H1 (cell line): ENCODE measurements around the gene NEB. TPM values are rescaled to one million over a fixed set of nuclear protein-coding genes. Genes with fewer than 3 reads are reported as not detected.

Source experiments
- CTCF ChIA-PET: fragments of 300-600 bp; sonication (Branson Sonifier 250); formaldehyde crosslinking; loops from one replicate; lab custom pipeline; 2021; ENCODE audit not compliant: partially characterized antibody; lab: Charles Lee
- POLR2A ChIA-PET: fragments of 300-600 bp; sonication (Branson Sonifier 250); formaldehyde crosslinking; loops from one replicate; lab custom pipeline; 2021; ENCODE audit warnings: inconsistent platforms; ENCODE audit not compliant: partially characterized antibody; lab: Charles Lee
- DNase-seq, 2 experiments: peaks; one replicate each; pipeline versions ENCODE4 v3.0.0 to v3.0.0-alpha.2; 2010 to 2022; ENCODE audit warnings: low spot score in 2 of 2, low read depth in 1 of 2, mixed read lengths in 1 of 2
- FAIRE-seq: peaks from 2 replicates; lab custom pipeline; 2011; peaks lifted over from hg19 to GRCh38; lab: Jason Lieb, UNC
- H2AFZ ChIP-seq: 2 replicates; pipeline ENCODE4 v1.8.1; 2012; ENCODE audit warnings: low read length, inconsistent platforms
- H2AK5ac ChIP-seq: 2 replicates; pipeline ENCODE4 v1.6.1; 2013; ENCODE audit warnings: low read depth, low read length
- H2BK120ac ChIP-seq: replicated peaks from 2 replicates; pipeline ENCODE3; 2013; ENCODE audit warnings: low read depth, low read length, inconsistent platforms
- H2BK12ac ChIP-seq: 2 replicates; pipeline ENCODE4 v1.6.1; 2013; ENCODE audit warnings: low read depth, low read length
- H2BK15ac ChIP-seq: 2 replicates; pipeline ENCODE4 v1.6.1; 2013; ENCODE audit warnings: low read length
- H2BK20ac ChIP-seq: 2 replicates; pipeline ENCODE4 v1.6.1; 2013; ENCODE audit warnings: low read length
- H2BK5ac ChIP-seq: 2 replicates; pipeline ENCODE4 v1.6.1; 2013; ENCODE audit warnings: low read depth, low read length
- H3K14ac ChIP-seq: 2 replicates; pipeline ENCODE4 v1.6.1; 2013; ENCODE audit warnings: inconsistent platforms; ENCODE audit not compliant: insufficient read length
- H3K18ac ChIP-seq: 2 replicates; pipeline ENCODE4 v1.6.1; 2013; ENCODE audit warnings: low read length; ENCODE audit errors: extremely low read depth
- H3K23ac ChIP-seq: 2 replicates; pipeline ENCODE4 v1.6.1; 2013; ENCODE audit warnings: inconsistent platforms; ENCODE audit not compliant: insufficient read length
- H3K23me2 ChIP-seq: 2 replicates; pipeline ENCODE4 v1.6.1; 2013; ENCODE audit warnings: low read depth, low read length
- H3K27ac ChIP-seq: 2 replicates; pipeline ENCODE4 v1.6.1; 2011; ENCODE audit warnings: low read depth, low read length, inconsistent platforms
- H3K27me3 ChIP-seq, 4 experiments: replicated peaks in 1 of 4; 1 replicate in 1 of 4; 2 replicates in 3 of 4; pipeline versions ENCODE4 v1.6.1 to v1.8.1; 2011 to 2013; ENCODE audit warnings: low read length in 3 of 4, mild to moderate bottlenecking in 3 of 4, inconsistent platforms in 2 of 4, mixed read lengths in 2 of 4, moderate library complexity in 1 of 4; ENCODE audit not compliant: control insufficient read depth in 3 of 4, insufficient read depth in 3 of 4; ENCODE audit errors: extremely low read depth in 1 of 4
- H3K36me3 ChIP-seq, 4 experiments: 2 replicates each; pipeline versions ENCODE4 v1.6.1 to v1.8.1; 2011 to 2013; ENCODE audit warnings: mild to moderate bottlenecking in 4 of 4, low read length in 3 of 4, moderate library complexity in 2 of 4, control low read depth in 1 of 4, inconsistent platforms in 1 of 4; ENCODE audit not compliant: insufficient read depth in 4 of 4, control insufficient read depth in 2 of 4
- H3K4ac ChIP-seq: replicated peaks from 2 replicates; pipeline ENCODE3; 2013; ENCODE audit warnings: low read length, low read depth, mixed read lengths, inconsistent platforms; ENCODE audit not compliant: insufficient read length
- H3K4me1 ChIP-seq, 4 experiments: replicated peaks in 1 of 4; 1 replicate in 1 of 4; 2 replicates in 3 of 4; pipeline versions ENCODE4 v1.6.1 to v1.8.1; 2011 to 2013; ENCODE audit warnings: low read length in 3 of 4, inconsistent platforms in 2 of 4, mixed read lengths in 1 of 4; ENCODE audit not compliant: insufficient read depth in 4 of 4, control insufficient read depth in 3 of 4
- H3K4me2 ChIP-seq, 2 experiments: 2 replicates each; pipeline versions ENCODE4 v1.6.1 to v1.8.1; 2011 to 2013; ENCODE audit warnings: low read depth in 2 of 2, low read length in 2 of 2, control low read depth in 1 of 2, inconsistent platforms in 1 of 2, mild to moderate bottlenecking in 1 of 2; ENCODE audit not compliant: insufficient read depth in 1 of 2
- H3K4me3 ChIP-seq, 4 experiments: fragments of 200-600, 300-600 bp in 1 of 4; sonication (generic), shearing (Covaris generic), sonication (Bioruptor Twin) in 1 of 4; 2 replicates each; pipeline versions ENCODE4 v1.5.1 to v1.8.1; 2011 to 2016; ENCODE audit warnings: low read length in 4 of 4, low read depth in 3 of 4, control low read depth in 2 of 4, inconsistent platforms in 2 of 4, mild to moderate bottlenecking in 2 of 4, mixed read lengths in 1 of 4, moderate library complexity in 1 of 4; ENCODE audit not compliant: insufficient read depth in 2 of 4; ENCODE audit errors: extremely low read depth in 1 of 4
- H3K56ac ChIP-seq: replicated peaks from 2 replicates; pipeline ENCODE3; 2013; ENCODE audit warnings: low read depth, mild to moderate bottlenecking, mixed read lengths, low read length, inconsistent platforms; ENCODE audit not compliant: insufficient read length
- H3K79me1 ChIP-seq: 2 replicates; pipeline ENCODE4 v1.6.1; 2013; ENCODE audit warnings: low read depth, low read length, control low read depth
- H3K79me2 ChIP-seq, 2 experiments: 2 replicates each; pipeline versions ENCODE4 v1.6.1 to v1.8.1; 2012 to 2013; ENCODE audit warnings: low read length in 2 of 2, mild to moderate bottlenecking in 2 of 2, inconsistent platforms in 1 of 2; ENCODE audit not compliant: insufficient read depth in 2 of 2, control insufficient read depth in 1 of 2
- H3K9ac ChIP-seq, 4 experiments: replicated peaks in 1 of 4; 1 replicate in 1 of 4; 2 replicates in 3 of 4; pipeline versions ENCODE4 v1.6.1 to v1.8.1; 2011 to 2013; ENCODE audit warnings: low read depth in 3 of 4, low read length in 3 of 4, control low read depth in 2 of 4, mild to moderate bottlenecking in 2 of 4, moderate library complexity in 2 of 4, inconsistent platforms in 1 of 4; ENCODE audit errors: extremely low read depth in 1 of 4
- H3K9me3 ChIP-seq, 2 experiments: 2 replicates each; pipeline versions ENCODE4 v1.6.1 to v1.8.1; 2012 to 2013; ENCODE audit warnings: mild to moderate bottlenecking in 2 of 2, moderate library complexity in 2 of 2, control low read depth in 1 of 2, inconsistent platforms in 1 of 2, low read depth in 1 of 2, low read length in 1 of 2, mixed read lengths in 1 of 2; ENCODE audit not compliant: insufficient read depth in 2 of 2
- H4K20me1 ChIP-seq, 2 experiments: replicated peaks in 1 of 2; 2 replicates each; pipeline versions ENCODE3 to v1.8.1; 2011 to 2013; ENCODE audit warnings: inconsistent platforms in 2 of 2, low read length in 2 of 2, mild to moderate bottlenecking in 1 of 2; ENCODE audit not compliant: insufficient read depth in 2 of 2, control insufficient read depth in 1 of 2
- H4K5ac ChIP-seq: 2 replicates; pipeline ENCODE4 v1.6.1; 2013; ENCODE audit warnings: low read length, low read depth, mixed read lengths, inconsistent platforms; ENCODE audit not compliant: insufficient read length
- H4K8ac ChIP-seq: 2 replicates; pipeline ENCODE4 v1.8.0; 2013; ENCODE audit warnings: mild to moderate bottlenecking, moderate library complexity, low read length, inconsistent platforms; ENCODE audit not compliant: insufficient read depth; ENCODE audit errors: extremely low read depth
- H4K91ac ChIP-seq: replicated peaks from 2 replicates; pipeline ENCODE3; 2013; ENCODE audit warnings: low read length, mixed read lengths, inconsistent platforms; ENCODE audit not compliant: insufficient read length
- CTBP2 ChIP-seq: IDR thresholded peaks from 2 replicates; pipeline ENCODE4 v1.7.0; 2011; ENCODE audit warnings: borderline replicate concordance, mild to moderate bottlenecking, moderate library complexity, mixed read lengths, low read length; ENCODE audit not compliant: insufficient read depth, insufficient read length
- POU5F1 ChIP-seq: IDR thresholded peaks from 2 replicates; pipeline ENCODE4 v1.6.1; 2011; ENCODE audit warnings: low read depth, mild to moderate bottlenecking, low read length, moderate library complexity
- SIRT6 ChIP-seq: IDR thresholded peaks from one replicate; pipeline ENCODE4 v1.7.1; 2012; ENCODE audit warnings: low read length, inconsistent platforms
- TCF12 ChIP-seq: IDR thresholded peaks from 2 replicates; pipeline ENCODE4 v1.6.1; 2011; ENCODE audit warnings: low read depth, mild to moderate bottlenecking, low read length
- WGBS, 2 experiments: shearing (Covaris generic) in 1 of 2; methylation state at CpG; one replicate each; pipeline versions ENCODE4 v1.1.6 to v1.1.7; 2013 to 2015; ENCODE audit warnings: low lambda C conversion rate in 2 of 2, mixed read lengths in 2 of 2, inconsistent platforms in 1 of 2, low coverage in 1 of 2, missing lambda C conversion rate in 1 of 2; ENCODE audit not compliant: insufficient replicate concordance in 2 of 2, insufficient coverage in 1 of 2, insufficient read length in 1 of 2; ENCODE audit errors: extremely low coverage in 1 of 2, missing lambda C conversion rate in 1 of 2; 5-methylcytosine and 5-hydroxymethylcytosine counted together
- polyA plus RNA-seq, 7 experiments: library from polyadenylated mRNA; depleted of rRNA in 3 of 7; stranded (reverse) in 5 of 7; unstranded in 2 of 7; fragments of >200 nt in 5 of 7; fragments of 200-250 nt in 2 of 7; gene quantifications; 1 replicate in 5 of 7; 2 replicates in 1 of 7; 4 replicates in 1 of 7; pipeline versions ENCODE4 v1.2.1 to v1.2.3, GENCODE V29; 2011 to 2013; ENCODE audit warnings: missing spikeins in 2 of 7, mixed read lengths in 2 of 7
- total RNA-seq: library from RNA; stranded (reverse); fragmentation: NEBNext Ultra II Directional; extraction: Animal tissue kit (Norgen Biotek cat#: 25700); gene quantifications from 2 replicates; pipeline ENCODE4 v1.2.1, GENCODE V29; 2021

NEB gene
- total and polyA plus RNA-seq, 2 of the 8 experiments (the other 6 are each of a cell fraction or from before 2014, with no cell fraction given), result 1.4 to 2.5 TPM

GRCh38 chr2:151758744-151759143 lies 24.5 kb upstream of the NEB start:
- H3K23ac ChIP-seq, result no peak overlapping the region
- peaks cover 0 to 2% (median 0%) of the 10 kb centered on the region in 4 experiments; a peak in 1 of 7 replicates for H3K4me1 ChIP-seq
- no peak overlapping the region for H3K4me3 ChIP-seq
- H3K36me3 ChIP-seq, result no peaks in the 10 kb centered on the region
- no peak overlapping the region for H2BK5ac ChIP-seq
- no peak overlapping the region for H3K4me2 ChIP-seq
- no peak for DNase-seq
- no peak for FAIRE-seq
- no peak overlapping the region for H3K14ac ChIP-seq
- no peak overlapping the region for H2AFZ ChIP-seq
- POLR2A ChIA-PET, result no interaction called here
- CTCF ChIA-PET, result interaction anchor here (0.6 kb wide), 1 partner anchor 987 kb away, joined by 3 read pairs; no protein-coding TSS in a partner anchor
- H4K8ac ChIP-seq, result no peak overlapping the region
- H3K23me2 ChIP-seq, result no peaks in the 10 kb centered on the region
- H4K5ac ChIP-seq, result no peak overlapping the region
- H2BK12ac ChIP-seq, result no peak overlapping the region
- no peaks in the 10 kb centered on the region for H3K27me3 ChIP-seq
- 83% methylated on average over 3 of the region's 3 CpGs; no CpG with 5 or more reads in 1 of the 2 experiments for WGBS, 2 experiments
- H4K91ac ChIP-seq, result no peak overlapping the region
- H4K20me1 ChIP-seq, result no peaks in the 10 kb centered on the region
- H2BK20ac ChIP-seq, result no peak overlapping the region
- H3K56ac ChIP-seq, result no peak overlapping the region
- no peak overlapping the region for H3K18ac ChIP-seq
- no peak overlapping the region for H3K4ac ChIP-seq
- H3K27ac ChIP-seq, result no peak overlapping the region
- no peak overlapping the region for H2AK5ac ChIP-seq
- no peaks in the 10 kb centered on the region for H3K79me2 ChIP-seq
- no peaks in the 10 kb centered on the region for H3K79me1 ChIP-seq
- H3K9me3 ChIP-seq, result no peaks in the 10 kb centered on the region
- no peak overlapping the region for H2BK15ac ChIP-seq
- no peak overlapping the region for H2BK120ac ChIP-seq
- H3K9ac ChIP-seq, result no peak overlapping the region
- TF ChIP-seq SIRT6 (no peak), TCF12 (no peak), POU5F1 (no peak), CTBP2 (no peak)
